HG03520 (cell line): Measurements from ENCODE around the gene FOXP2.
"Not testable (repeated sequence)": the region's sequence is repeated elsewhere in the genome, so short reads cannot be mapped to it uniquely, and the experiment has no call there.

Experiments used
- ATAC-seq: cut with Tn5 transposase; IDR thresholded peaks from one replicate; pipeline ENCODE4 v1.9.1; 2021; ENCODE audit warnings: mild to moderate bottlenecking, moderate library complexity; ENCODE audit not compliant: unreplicated experiment

The FOXP2 gene

GRCh38 chr7:114497491-114497890 lies 82.9 kb downstream of the FOXP2 start:
- not testable (repeated sequence) for ATAC-seq

GRCh38 chr7:114502454-114503254 lies 88.0 kb downstream of the FOXP2 start:
- ATAC-seq, result no peak

GRCh38 chr7:114504586-114504985 lies 90.0 kb downstream of the FOXP2 start:
- ATAC-seq, result no peak

- no peak for ATAC-seq
These were observed 92.8 kb downstream of the FOXP2 start for GRCh38 chr7:114507381-114507780.

- no peak for ATAC-seq
These were observed 93.5 kb downstream of the FOXP2 start for GRCh38 chr7:114508086-114508485.

- not testable (repeated sequence) for ATAC-seq
These were observed 96.2 kb downstream of the FOXP2 start for GRCh38 chr7:114510824-114511223.

- ATAC-seq, result no peak
These were observed 104.6 kb downstream of the FOXP2 start for GRCh38 chr7:114519240-114519639.

- no peak for ATAC-seq
These were observed 107.5 kb downstream of the FOXP2 start for GRCh38 chr7:114522081-114522480.

GRCh38 chr7:114527589-114527988 lies 113.0 kb downstream of the FOXP2 start:
- no peak for ATAC-seq

GRCh38 chr7:114530057-114530611 lies 115.5 kb downstream of the FOXP2 start:
- no peak for ATAC-seq

- ATAC-seq, result no peak
These were observed 116.7 kb downstream of the FOXP2 start for GRCh38 chr7:114531326-114531725.

- no peak for ATAC-seq
These were observed 118.5 kb downstream of the FOXP2 start for GRCh38 chr7:114533131-114533530.

- no peak for ATAC-seq
These were observed 120.3 kb downstream of the FOXP2 start for GRCh38 chr7:114534953-114535352.

GRCh38 chr7:114539575-114539974 lies 125.0 kb downstream of the FOXP2 start:
- no peak for ATAC-seq

- ATAC-seq, result no peak
These were observed 125.7 kb downstream of the FOXP2 start for GRCh38 chr7:114540291-114540690.

GRCh38 chr7:114547346-114547745 lies 132.7 kb downstream of the FOXP2 start:
- ATAC-seq, result not testable (repeated sequence)

GRCh38 chr7:114548081-114548980 lies 133.7 kb downstream of the FOXP2 start:
- ATAC-seq, result no peak

GRCh38 chr7:114554781-114555537 lies 140.3 kb downstream of the FOXP2 start:
- ATAC-seq, result peak; percentile 96

- no peak for ATAC-seq
These were observed 152.8 kb downstream of the FOXP2 start for GRCh38 chr7:114567416-114567815.

GRCh38 chr7:114569220-114569619 lies 154.6 kb downstream of the FOXP2 start:
- no peak for ATAC-seq

GRCh38 chr7:114574384-114574783 lies 159.8 kb downstream of the FOXP2 start:
- ATAC-seq, result no peak
